RWPE1 (cell line): ENCODE results near the gene NRIP1.

ENCODE experiments used
- CTCF ChIA-PET: fragments of 350-600 bp; sonication (Branson Sonifier 250); formaldehyde crosslinking; extraction: SDS; loops from one replicate; lab custom pipeline; 2021; lab: Yijun Ruan, JAX
- POLR2A ChIA-PET: fragments of 400-600 bp; formaldehyde crosslinking; extraction: SDS; loops from one replicate; lab custom pipeline; 2020; ENCODE audit warnings: antibody characterized with exemption; ENCODE audit not compliant: low non-redundant PET; lab: Yijun Ruan, JAX
- DNase-seq: peaks from one replicate; pipeline ENCODE4 v3.0.0; 2012; ENCODE audit warnings: low spot score
- H3K27ac ChIP-seq: fragments of 450-650 bp; 2 replicates; pipeline ENCODE4 v1.5.1; 2017
- CTCF ChIP-seq: fragments of 450-650 bp; conservative IDR thresholded peaks from 2 replicates; pipeline ENCODE4 v1.5.1; 2017; ENCODE audit warnings: low read depth, mild to moderate bottlenecking

NRIP1 gene

GRCh38 chr21:15001113-15001512, 63.7 kb downstream of the NRIP1 start:
- no peak overlapping the region for H3K27ac ChIP-seq
- ChIA-PET CTCF (interaction anchor here (0.6 kb wide), 1 partner anchor 62 kb away, joined by 3 read pairs; no protein-coding TSS in a partner anchor), POLR2A (no interaction called here)
- no peak for TF ChIP-seq CTCF
- DNase-seq, result no peak

GRCh38 chr21:15000081-15000480, 64.7 kb downstream of the NRIP1 start:
- no peak for DNase-seq

DNA sequence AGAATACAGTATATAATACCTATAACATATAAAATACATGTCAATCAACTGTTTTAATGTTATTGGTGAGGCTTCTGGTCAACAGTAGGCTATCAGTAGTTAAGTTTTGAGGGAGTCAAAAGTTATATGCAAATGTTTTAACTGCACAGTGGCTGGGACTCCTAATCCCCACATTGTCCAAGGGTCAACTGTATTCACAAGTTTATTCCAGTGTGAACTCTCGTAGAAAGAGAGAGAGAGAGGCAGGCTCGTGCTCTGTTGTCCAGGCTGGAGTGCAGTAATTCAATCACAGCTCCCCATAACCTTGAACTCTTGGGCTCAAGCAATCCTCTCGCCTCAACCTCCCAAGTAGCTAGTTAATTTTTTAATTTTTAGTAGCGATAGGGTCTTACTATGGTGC, 66.0 kb downstream of the NRIP1 start:
- POLR2A ChIA-PET, result no interaction called here

More at GRCh38 chr21:15000081-15000480, 64.7 kb downstream of the NRIP1 start:
- CTCF ChIA-PET, result interaction anchor here (0.6 kb wide), 1 partner anchor 558 kb away, joined by 3 read pairs; no protein-coding TSS in a partner anchor
- POLR2A ChIA-PET, result no interaction called here
- TF ChIP-seq CTCF, result no peak
- no peak overlapping the region for H3K27ac ChIP-seq

DNA sequence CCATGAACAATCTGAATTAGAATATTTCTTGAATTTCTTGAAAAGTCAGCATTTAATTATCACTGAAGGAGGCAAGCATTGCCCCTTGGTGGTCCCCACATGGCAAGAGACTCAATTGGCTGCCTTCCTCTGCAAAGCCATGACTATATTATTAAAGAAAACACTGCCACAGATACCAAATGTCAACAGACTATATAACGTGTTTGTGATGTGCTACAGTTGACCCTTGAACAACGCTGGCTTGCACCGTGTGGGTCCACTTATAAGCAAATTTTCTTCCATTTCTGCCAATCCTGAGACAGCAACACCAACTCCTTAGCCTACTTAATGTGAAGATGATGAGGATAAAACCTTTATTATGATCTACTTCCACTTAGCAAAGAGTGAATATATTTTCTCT, 66.5 kb downstream of the NRIP1 start:
- no peak for TF ChIP-seq CTCF
- no peak overlapping the region for H3K27ac ChIP-seq
- ChIA-PET CTCF (no interaction called here), POLR2A (no interaction called here)
- no peak for DNase-seq

More for the DNA sequence above, 66.0 kb downstream of the NRIP1 start:
- no peak for TF ChIP-seq CTCF
- no peak overlapping the region for H3K27ac ChIP-seq
- CTCF ChIA-PET, result no interaction called here
- no peak for DNase-seq

GRCh38 chr21:14995695-14996490, 68.9 kb downstream of the NRIP1 start:
- CTCF ChIA-PET, result no interaction called here
- TF ChIP-seq CTCF, result no peak
- no peak for DNase-seq
- no peak overlapping the region for H3K27ac ChIP-seq
- POLR2A ChIA-PET, result no interaction called here

- CTCF ChIA-PET, result interaction anchor here (0.8 kb wide), 1 partner anchor 23 kb away, joined by 3 read pairs; no protein-coding TSS in a partner anchor
- no peak overlapping the region for H3K27ac ChIP-seq
- no peak for TF ChIP-seq CTCF
- POLR2A ChIA-PET, result no interaction called here
- no peak for DNase-seq
Observed at GRCh38 chr21:14995226-14995625, 69.6 kb downstream of the NRIP1 start.
